Measurements from ENCODE around the gene TBC1D22B.

- TF ChIP-seq POLR2A (IDR thresholded peaks at IDR 0.05; ENCODE audit: low read depth, low read length) (no peak), TAF1 (IDR thresholded peaks at IDR 0.05; ENCODE audit: low read depth, low read length) (no peak), SPI1 (IDR thresholded peaks at IDR 0.05; ENCODE audit: low read depth, low read length) (no peak), POLR2AphosphoS5 (IDR thresholded peaks at IDR 0.05; ENCODE audit: low read depth, low read length) (no peak), POU2F2 (IDR thresholded peaks at IDR 0.05; ENCODE audit: low read depth, low read length) (no peak)
These were observed 19.4 kb downstream of the TBC1D22B start for GRCh38 chr6:37277001-37277409.

Measured in GM12891 (cell line).